HG03558 (cell line): ENCODE measurements around the gene UFD1.
"Not testable (repeated sequence)": the region's sequence is repeated elsewhere in the genome, so short reads cannot be mapped to it uniquely, and the experiment has no call there.

Experiments used
- ATAC-seq: cut with Tn5 transposase; IDR thresholded peaks from one replicate; pipeline ENCODE4 v1.9.1; 2021; ENCODE audit warnings: moderate number of reproducible peaks; ENCODE audit not compliant: unreplicated experiment; ENCODE audit errors: extremely low read depth

Gene UFD1

GRCh38 chr22:19455033-19455432, 24.0 kb downstream of the UFD1 start:
- no peak for ATAC-seq

GRCh38 chr22:19454156-19454555, 24.8 kb downstream of the UFD1 start:
- no peak for ATAC-seq

GRCh38 chr22:19453718-19454117, 25.3 kb downstream of the UFD1 start:
- no peak for ATAC-seq

DNA sequence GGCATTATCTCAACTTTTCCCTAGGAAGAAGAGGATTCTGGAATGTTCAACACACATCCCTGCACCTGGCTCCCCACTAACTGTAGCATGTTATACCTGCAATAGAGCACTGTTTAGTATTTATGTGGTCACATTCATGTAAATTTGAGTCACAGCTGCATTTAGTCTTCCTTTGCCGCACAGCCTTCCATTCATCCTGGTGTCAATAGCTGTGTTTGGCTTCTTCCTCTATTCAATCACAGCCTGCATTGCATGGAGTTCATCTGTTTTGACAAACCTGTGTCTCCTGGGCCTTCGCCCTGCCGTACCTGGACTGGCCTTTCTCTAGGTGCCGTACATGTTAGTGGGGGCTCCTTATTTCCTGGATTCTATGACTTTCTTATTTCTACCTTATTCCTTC, 27.4 kb downstream of the UFD1 start:
- no peak for ATAC-seq

DNA sequence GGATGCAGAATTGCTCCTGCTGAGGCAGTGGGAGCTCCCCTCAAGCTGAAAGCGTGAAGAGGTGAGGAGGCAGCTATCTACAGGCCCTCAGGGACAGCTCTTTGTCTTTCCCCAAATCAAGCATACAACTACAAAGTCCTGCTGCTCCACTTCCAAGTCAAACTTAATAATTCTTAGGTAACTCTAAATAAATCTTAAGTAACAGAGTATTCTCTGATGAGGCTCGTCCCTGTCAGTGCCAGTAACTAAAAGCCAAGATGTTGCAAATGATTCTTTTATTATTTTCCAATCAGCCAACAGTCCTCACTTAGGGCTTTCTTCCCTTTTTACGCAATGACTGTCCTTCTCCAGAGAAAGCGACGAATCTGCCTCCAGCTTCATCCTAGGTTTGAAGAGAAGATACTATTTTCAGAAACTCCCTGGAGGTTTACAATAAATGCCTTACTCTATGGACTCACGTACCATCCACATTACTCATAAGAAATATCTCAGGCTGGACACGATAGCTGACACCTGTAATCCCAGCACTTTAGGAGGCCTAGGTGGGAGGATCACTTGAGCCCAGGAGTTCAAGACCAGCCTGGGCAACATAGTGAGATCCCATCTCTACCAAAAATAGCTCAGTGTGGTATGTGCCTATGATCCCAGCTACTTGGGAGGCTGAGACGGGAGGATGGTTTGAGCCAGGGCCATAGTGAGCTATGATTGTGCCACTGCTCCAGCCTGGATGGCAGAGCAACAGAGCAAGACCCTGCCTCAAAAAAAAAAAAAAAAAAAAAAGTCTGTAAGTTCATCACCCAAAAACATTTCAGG, 28.4 kb downstream of the UFD1 start:
- no peak for ATAC-seq

- no peak for ATAC-seq
Measured at GRCh38 chr22:19449422-19449767, 29.6 kb downstream of the UFD1 start.

DNA sequence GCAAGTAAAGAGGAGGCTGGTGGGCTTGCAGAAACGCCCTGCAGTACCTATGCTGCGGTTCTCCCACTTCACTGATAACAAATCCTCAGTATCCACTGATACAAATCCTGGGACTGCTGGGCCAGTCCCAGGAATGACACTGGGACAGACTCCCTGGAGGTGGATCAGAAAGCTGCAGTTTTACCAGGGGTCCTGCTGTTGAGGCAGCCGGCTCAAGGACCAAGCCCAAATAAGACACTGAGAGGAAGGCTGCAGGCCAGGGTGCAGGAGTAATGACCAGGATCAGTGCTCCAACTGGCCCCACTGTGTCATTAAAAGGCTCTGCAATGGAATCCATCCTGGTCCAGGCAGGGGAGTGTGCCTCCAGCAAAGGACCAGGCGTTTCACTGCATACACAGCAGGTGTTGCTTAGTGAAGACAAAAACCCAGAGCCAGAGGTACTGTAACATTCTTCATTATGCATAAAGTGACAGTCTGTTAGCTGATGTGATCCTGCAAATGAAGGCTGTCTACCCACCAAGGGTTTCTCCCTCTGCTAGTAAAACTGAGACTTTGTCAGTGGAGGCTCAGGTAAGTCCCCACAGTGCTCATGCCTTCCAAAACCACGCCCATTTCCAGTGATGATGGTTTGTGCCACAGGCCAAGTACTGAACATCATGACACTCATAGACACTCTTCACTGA, 30.1 kb downstream of the UFD1 start:
- ATAC-seq: no peak

DNA sequence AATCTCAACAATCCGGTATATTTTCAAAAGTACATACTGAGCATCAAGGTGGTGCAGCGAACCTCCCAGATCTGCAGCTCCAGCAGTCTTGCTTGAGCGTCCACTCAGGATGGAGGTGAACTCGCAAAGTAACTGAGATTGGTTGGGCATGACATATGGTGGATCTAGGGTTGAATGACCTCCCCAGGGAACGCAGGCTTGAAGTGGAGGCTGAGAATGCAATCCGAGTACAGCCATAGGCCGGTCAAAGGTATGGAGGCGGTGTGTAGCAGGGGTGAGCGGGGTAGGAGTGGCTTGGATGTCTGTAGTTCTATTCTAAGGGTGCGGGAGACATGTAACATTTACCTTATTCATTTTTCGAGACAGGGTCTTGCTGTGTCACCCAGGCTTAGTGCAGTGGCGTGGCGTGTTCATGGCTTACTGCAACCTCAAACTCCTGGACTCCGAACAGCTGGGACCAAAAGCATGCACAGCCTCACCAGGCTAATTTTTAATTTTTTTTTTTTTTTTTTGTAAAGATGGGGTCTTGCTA, 30.9 kb downstream of the UFD1 start:
- ATAC-seq: no peak

GRCh38 chr22:19447330-19448075, 31.5 kb downstream of the UFD1 start, which contains the start of gene C22orf39:
Gene C22orf39, minus strand, starts transcription at chr22:19447711. Its CDS starts 23 bp downstream, at chr22:19447688.
- peak; percentile 48 for ATAC-seq

- no peak for ATAC-seq
Measured at GRCh38 chr22:19446603-19447329, 32.2 kb downstream of the UFD1 start.

DNA sequence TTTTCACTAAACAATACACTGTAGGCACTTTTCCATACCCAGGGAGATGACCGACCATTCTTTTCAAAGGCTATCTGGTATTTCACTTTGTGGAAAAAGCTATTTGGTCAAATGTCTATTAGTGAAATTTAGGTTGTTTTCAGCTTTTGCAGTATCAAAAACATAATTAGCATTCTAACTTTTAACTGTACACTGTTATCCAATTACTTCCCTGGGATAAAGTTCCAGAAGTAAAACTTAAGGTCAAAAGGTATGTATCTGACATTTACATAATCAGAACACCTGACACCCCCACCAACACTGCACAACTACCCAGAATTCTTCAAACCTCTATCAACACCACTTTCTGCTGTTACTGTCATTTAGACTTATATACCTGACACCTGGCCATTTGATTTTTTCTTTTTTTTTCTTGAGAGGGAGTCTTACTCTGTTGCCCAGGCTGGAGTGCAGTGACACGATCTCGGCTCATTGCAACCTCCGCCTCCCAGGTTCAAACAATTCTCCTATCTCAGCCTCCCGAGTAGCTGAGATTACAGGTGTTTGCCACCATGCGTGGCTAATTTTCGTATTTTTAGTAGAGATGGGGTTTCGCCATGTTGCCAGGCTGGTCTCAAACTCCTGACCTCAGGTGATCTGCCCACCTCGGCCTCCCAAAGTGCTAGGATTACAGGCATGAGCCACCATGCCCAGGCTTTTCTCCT, 33.6 kb downstream of the UFD1 start:
- ATAC-seq: not testable (repeated sequence)

- ATAC-seq: no peak
Measured at GRCh38 chr22:19443544-19444211, 35.3 kb downstream of the UFD1 start.

GRCh38 chr22:19442166-19442565, 36.8 kb downstream of the UFD1 start:
- ATAC-seq: no peak

GRCh38 chr22:19440411-19441195, 38.4 kb downstream of the UFD1 start:
- ATAC-seq: no peak

DNA sequence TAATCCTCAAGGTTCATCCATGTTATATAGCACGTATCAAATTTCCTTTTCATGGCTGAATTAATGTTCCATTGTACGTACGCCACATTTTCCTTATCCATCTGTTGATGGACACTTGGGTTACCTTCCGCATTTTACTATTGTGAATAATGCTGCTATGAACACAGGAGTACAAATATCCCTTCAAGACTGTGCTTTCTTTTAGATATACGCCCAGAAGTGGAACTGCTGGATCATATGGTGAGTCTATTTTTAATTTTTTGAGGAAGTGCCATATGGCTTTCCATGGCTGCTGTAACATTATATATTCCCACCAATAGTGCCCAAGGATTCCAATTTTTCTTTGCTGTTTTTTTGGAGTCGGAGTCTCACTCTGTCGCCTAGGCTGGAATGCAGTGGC, 40.7 kb downstream of the UFD1 start:
- no peak for ATAC-seq

GRCh38 chr22:19436444-19437161, 42.4 kb downstream of the UFD1 start:
- not testable (repeated sequence) for ATAC-seq

DNA sequence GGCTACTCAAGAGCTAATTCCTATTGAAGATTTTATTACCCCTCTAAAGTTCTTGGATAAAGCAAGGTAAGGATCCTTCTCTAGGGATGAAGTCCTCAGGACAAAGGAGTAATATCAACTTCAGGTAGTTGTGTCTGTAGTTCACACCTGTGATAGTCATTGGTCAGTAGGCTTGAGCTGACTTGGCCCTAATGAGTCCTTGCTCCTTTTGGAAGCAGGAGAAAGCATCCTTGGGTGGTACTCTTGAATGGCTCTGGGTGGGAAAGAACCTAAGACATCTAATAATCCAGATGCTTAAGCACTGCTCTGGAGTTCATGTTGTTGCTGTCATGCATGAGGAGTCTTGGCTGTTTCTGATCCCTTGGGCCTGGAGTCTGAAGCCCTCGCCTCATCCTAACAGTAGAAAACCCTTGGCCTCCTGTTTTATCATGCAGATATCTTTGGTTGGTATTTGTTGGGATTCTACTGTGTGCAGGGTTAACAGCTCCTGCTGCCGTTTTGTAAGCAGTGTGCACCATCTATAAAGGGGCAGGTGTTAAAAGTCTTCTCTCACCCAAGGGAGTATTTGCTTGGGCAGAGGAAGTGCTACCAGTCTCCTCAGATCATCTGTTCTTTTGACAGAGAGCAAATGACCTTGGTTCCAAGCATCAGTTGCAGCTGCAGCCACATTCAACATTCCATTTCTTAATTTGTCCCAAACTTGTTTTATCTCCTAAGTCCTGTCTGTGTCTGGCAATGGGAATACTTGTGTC, 44.0 kb downstream of the UFD1 start:
- ATAC-seq: no peak
